HG02885 (cell line): ENCODE results near the gene PIM3.
A peak's percentile ranks its signal among the peaks of the same experiment; 100 is the strongest.

Source experiments
- ATAC-seq: cut with Tn5 transposase; IDR thresholded peaks from one replicate; pipeline ENCODE4 v1.9.1; 2021; ENCODE audit warnings: mild to moderate bottlenecking; ENCODE audit not compliant: unreplicated experiment, poor library complexity

Gene PIM3

DNA sequence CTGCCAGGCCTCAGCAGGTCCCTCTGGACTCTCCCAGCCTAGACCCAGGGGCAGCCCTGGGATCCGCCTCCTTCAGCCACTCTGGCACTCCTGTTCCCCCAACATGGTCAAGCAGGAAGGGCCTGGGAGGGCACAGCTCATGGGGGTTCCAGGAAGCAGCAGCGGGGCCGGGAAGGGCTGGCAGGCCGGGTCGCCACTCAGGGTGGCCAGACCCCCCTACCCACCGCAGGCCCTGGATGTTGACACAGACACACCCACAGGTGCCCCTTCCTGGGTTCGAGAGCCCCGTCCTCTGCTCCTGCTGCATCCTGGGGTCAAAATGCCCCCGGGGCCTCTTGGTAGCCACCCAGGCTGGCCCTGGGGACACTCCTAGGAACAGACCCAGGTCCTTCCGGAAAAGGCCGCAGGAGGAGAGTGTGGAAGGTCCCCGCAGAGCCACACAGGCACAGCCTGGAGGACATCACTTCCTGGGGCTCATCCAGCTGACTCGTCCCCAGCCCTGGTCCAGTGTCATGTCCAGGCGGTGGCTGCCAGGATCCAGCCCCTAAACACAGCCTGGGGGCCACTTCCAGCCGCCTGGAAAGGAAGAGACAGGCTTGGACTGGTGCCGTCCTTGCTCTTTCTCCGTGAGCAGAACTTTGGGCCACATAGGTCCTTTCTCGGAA lies 6.8 kb upstream of the PIM3 start:
- ATAC-seq = no peak

DNA sequence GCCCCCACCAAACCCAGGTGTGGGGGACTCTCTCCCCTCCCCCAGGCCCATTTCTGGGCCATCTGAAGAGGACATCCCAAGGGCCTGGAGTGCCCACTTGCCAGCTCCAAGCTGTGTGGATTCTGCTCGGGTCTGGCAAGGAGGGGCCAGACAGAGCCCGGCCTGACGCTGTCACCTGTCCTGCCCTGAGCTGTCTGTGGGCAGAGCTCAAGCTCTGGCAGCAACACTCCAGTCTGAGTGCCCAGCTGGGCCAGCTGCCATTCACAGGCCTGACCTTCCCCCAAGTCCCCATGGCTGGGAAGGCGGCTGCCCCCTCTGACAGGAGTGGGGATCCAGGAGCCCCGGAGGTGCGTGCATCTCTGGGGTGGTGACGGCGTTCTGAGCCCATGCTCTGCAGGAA lies 6.2 kb upstream of the PIM3 start:
- no peak for ATAC-seq

DNA sequence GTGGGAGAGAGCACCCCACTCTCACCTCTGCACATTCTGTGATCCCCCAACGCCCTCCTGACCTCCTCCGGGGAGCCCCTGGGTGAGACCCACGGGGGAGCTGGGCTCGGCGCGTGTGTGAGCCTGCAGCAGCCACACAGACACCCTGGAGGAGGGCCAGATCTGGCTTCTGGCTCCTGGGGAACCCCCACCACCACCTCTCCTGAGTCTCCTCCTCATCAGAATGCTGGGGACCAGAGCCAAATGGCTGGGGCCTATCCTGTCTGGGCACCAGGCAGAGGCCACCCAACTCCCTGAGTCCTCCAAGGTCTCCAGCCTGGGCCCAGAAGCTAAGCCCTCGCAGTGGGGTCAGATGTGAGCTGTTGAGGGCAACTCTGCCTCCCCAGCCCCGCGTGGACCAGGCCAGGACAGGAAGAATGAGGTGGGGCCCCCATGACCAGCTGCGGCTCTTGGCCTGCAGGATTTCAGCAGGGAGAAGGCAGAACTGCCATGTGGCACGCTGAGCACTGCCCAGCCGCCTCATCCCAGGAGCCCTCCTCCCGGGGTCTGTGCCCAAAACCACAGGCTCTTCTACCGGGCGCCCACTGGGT lies 5.5 kb upstream of the PIM3 start:
- no peak for ATAC-seq

GRCh38 chr22:49955581-49956417 lies 4.8 kb upstream of the PIM3 start:
- ATAC-seq = no peak

- ATAC-seq = no peak
Observed at GRCh38 chr22:49956418-49956770, 4.2 kb upstream of the PIM3 start.

GRCh38 chr22:49956914-49957825 lies 3.4 kb upstream of the PIM3 start:
- no peak for ATAC-seq

DNA sequence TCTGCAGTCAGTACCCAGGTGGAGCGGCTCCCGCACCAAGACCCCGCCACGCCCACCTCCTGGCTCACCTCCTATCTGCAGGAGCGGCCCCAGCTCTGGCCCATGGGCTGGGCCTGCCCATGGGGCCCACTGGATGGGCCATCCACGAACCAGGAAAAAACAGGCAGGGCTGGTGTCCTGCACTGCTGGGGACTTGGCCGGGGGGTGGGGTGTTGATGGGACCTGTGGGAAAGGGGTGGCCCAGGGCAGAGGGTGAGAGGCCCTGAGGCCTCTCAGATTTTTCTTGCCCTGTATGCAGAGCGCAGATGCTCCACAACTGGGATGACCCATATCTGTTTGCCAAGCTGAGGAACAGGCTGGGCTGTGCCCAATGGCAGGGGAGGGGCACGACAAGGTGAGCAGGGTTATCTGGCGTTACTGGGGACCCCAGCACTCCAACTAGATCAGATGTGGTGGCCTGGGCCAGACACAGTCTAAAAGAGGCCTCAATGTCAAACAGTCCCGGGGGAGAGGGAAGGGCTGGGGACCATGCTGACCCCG lies 2.7 kb upstream of the PIM3 start:
- ATAC-seq = no peak

- ATAC-seq = no peak
Observed at GRCh38 chr22:49958366-49958921, 2.1 kb upstream of the PIM3 start.

DNA sequence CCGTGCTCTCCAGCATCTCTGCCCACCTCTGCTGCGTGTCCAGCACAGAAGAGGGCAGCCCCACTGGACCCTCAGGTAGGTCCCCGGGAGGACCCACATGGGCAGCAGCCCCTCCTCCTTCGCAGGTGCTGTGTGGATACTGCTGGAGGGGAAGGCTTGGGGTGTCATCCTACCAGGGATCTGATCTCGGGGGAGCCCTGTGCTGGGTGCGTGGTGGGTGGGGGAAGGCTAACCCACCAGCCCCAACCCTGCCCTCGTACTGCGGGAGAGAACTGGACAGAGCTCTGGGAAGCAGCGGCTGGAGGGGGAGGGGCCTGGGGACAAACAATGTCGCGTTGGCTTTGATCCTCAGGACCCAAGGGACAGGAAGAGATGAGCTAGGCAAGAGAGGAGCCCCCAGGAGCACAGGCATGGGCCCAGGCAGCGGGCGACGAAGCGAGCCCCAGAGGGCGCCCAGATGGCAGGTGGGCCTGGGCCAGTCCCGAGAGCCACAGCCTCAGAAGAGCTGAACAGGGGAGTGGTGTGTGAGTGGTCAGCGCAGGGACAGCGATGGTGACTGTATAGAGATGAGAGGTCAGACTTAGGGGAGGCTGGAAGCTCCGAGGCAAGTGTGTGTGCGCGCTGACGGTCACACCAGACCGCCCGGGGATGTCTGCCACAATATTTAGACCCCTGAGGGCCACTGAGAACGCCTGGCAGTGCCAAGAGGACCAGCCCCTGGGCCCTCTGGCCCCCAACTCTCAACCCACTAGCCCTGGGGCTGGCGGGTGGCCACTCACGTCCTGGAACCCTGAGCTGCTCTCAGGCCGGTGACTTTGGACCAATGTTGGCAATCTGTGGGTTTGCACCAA lies 1.4 kb upstream of the PIM3 start:
- ATAC-seq = no peak

DNA sequence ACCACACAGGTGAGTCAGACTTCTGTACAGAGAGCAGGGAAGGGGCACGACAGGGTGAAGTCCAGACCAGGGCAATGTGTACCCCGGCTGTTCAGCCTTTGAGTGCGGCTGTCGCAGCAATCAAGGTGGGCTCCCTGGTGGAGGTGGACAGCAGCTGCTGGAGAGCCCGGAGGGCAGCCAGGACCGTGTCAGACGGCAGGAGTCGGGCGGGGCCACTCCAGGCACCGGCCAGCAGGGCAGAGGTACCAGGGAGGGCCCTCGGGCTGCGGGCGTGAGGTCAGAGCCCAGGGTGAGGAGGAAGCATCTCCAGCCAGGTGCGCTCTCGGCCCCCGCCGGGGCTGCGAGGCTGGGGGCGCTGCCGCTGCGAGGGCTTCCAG lies 802 bp upstream of the PIM3 start:
- peak; percentile 7 for ATAC-seq

DNA sequence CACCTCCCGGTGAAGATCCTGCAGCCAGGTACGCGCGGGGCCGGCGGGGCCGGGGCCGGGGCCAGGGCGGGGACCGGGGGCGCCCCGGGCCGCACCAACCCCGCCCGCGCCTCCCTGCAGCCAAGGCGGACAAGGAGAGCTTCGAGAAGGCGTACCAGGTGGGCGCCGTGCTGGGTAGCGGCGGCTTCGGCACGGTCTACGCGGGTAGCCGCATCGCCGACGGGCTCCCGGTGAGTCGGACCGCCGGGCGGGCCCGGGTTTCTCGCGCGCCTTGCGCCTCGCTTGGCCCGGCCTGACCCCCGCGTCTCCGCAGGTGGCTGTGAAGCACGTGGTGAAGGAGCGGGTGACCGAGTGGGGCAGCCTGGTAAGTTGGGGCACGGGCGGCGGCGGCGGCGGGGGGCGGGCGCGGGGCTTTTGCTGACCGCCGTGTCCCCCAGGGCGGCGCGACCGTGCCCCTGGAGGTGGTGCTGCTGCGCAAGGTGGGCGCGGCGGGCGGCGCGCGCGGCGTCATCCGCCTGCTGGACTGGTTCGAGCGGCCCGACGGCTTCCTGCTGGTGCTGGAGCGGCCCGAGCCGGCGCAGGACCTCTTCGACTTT lies 531 bp downstream of the PIM3 start:
- ATAC-seq = peak; percentile 0

- no peak for ATAC-seq
Observed at GRCh38 chr22:49961601-49962011, 1.0 kb downstream of the PIM3 start.

GRCh38 chr22:49962012-49962750 lies 1.6 kb downstream of the PIM3 start:
- no peak for ATAC-seq

DNA sequence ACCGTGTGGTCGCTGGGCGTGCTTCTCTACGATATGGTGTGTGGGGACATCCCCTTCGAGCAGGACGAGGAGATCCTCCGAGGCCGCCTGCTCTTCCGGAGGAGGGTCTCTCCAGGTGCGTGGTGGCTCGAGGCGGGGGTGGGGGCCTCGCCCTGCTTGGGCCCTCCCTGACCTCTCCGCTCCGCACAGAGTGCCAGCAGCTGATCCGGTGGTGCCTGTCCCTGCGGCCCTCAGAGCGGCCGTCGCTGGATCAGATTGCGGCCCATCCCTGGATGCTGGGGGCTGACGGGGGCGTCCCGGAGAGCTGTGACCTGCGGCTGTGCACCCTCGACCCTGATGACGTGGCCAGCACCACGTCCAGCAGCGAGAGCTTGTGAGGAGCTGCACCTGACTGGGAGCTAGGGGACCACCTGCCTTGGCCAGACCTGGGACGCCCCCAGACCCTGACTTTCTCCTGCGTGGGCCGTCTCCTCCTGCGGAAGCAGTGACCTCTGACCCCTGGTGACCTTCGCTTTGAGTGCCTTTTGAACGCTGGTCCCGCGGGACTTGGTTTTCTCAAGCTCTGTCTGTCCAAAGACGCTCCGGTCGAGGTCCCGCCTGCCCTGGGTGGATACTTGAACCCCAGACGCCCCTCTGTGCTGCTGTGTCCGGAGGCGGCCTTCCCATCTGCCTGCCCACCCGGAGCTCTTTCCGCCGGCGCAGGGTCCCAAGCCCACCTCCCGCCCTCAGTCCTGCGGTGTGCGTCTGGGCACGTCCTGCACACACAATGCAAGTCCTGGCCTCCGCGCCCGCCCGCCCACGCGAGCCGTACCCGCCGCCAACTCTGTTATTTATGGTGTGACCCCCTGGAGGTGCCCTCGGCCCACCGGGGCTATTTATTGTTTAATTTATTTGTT lies 2.4 kb downstream of the PIM3 start:
- no peak for ATAC-seq

- no peak for ATAC-seq
Observed at GRCh38 chr22:49963647-49964026, 3.1 kb downstream of the PIM3 start.

GRCh38 chr22:49964136-49965090 lies 3.8 kb downstream of the PIM3 start:
- ATAC-seq = no peak
